ENCODE measurements around the gene CLEC10A.

CLEC10A gene

DNA sequence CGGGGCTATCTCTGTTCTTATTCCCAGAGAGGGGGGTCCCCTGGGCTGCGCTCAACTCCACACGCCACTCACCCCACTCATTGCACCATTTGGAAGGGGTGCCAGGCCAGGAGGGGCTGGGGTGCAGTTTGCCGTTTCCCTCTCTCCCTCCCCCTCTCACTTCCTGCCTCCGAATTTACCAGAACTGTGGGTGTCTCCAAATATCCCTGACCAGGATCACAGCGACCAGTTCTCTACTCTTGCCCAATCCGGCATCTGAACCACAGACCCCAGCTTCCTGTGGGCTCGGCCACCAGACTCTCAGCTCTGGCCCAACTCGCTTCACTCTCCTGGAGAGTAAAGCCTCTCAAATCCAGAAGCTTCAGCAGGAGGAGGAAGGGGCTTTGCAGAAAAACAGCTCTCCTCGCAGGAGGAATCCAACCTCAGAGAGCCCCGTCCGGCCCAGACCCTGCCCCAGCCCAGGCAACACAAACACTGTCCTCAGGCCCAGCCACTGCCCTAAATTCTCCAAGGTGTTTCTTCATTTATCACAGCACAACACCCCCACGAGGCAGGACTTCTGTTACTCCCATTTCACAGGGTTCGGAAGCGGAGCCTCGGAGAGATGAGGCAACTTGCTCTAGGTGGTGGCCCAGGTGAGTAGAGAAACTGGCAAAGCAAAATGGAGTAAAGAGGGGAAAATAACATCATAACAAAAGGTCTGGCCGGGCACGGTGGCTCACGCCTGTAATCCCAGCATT lies 35.0 kb upstream of the CLEC10A start:
- no peak overlapping the region for H3K9ac ChIP-seq (ENCODE audit: low read depth, low read length)
- H3K36me3 ChIP-seq (ENCODE audit: insufficient read depth, low read length) = no peaks in the 10 kb centered on the region
- no peak overlapping the region for H3K4me3 ChIP-seq (ENCODE audit: low read length)
- WGBS = 79% methylated on average over 19 of the region's 19 CpGs
- H3K27me3 ChIP-seq (ENCODE audit: insufficient read depth, low read length) = no peaks in the 10 kb centered on the region
- H3K27ac ChIP-seq (ENCODE audit: low read depth, low read length) = no peak overlapping the region
- H3K9me3 ChIP-seq (ENCODE audit: insufficient read depth, low read depth, low read length) = no peaks in the 10 kb centered on the region
- H3K4me1 ChIP-seq (ENCODE audit: insufficient read depth, low read length) = no peaks in the 10 kb centered on the region

DNA sequence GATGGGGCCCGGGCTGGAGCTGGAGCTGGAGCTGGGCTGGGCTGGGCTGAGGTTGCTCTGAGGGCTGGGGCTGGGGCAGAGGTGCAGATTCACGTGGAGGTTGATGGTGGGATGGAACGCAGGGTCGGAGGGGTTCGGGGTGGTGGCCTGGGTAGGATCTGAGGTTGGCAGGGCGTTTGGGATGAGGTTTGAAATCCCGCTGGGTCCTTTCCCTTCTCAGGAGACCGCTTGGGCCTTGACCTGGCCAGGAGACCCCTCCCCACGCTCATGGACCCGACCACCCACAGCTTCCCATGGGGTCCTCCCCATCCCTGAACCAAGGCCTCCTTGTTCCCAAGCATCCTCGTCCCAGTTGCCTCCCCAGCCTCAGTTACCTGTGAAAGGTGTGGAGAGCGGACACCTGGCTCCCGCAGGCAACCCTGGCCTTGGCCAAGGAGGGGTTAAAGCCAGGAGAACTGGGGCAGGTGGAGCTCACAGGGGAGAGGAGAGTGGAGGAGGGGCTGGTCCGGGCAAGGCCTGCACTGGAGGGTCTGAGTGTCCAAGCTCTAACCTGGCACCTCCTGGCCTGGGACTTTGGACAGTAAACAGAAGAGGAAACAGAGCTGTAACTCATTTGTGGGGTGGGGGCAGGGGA lies 34.3 kb upstream of the CLEC10A start, which contains the start of gene ASGR2:
Gene ASGR2, minus strand, starts transcription at position 582 of the 634 bp plus-strand sequence. CDS start 582 bp downstream, outside the sequence.
- Histone ChIP-seq H3K27ac (ENCODE audit: low read depth, low read length) (no peak within 1 kb of the TSS), H3K36me3 (ENCODE audit: insufficient read depth, low read length) (no peaks in the 10 kb centered on the region), H3K9me3 (ENCODE audit: insufficient read depth, low read depth, low read length) (no peaks in the 10 kb centered on the region), H3K9ac (ENCODE audit: low read depth, low read length) (no peak within 1 kb of the TSS), H3K4me1 (ENCODE audit: insufficient read depth, low read length) (no peaks in the 10 kb centered on the region), H3K4me3 (ENCODE audit: low read length) (no peak within 1 kb of the TSS), H3K27me3 (ENCODE audit: insufficient read depth, low read length) (no peaks in the 10 kb centered on the region)
- 89% methylated on average over 14 of the region's 14 CpGs for WGBS

DNA sequence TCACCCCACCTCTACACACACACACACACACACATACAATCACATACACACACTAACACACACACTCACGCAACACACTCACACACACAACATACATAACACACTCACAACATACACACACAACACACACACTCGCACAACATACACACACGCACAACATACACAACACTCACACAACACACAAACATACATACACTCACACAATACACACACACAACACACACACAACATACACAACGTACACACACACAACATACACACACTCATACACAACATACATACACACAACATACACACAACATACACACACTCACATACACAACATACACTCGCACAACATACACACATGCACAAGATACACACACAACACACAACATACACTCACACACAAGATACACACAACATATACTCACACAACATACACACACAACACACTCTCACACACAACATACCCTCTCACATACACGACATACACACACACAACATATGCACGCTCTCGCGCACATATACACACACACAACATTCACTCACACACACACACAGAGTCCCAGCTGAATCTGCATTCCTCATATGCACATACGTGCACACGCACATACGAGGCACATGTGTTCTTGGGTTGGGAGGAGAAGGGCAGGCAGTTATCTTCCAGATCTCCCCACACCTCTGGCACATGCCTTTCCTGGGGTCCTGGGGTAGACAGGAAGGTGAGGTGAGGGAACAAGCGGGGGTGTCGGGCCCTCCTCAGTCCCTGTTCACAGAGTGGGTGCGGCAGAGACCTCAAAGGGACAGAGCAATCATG lies 33.4 kb upstream of the CLEC10A start:
- no peak overlapping the region for H3K27ac ChIP-seq (ENCODE audit: low read depth, low read length)
- H3K36me3 ChIP-seq (ENCODE audit: insufficient read depth, low read length) = no peaks in the 10 kb centered on the region
- no peak overlapping the region for H3K9ac ChIP-seq (ENCODE audit: low read depth, low read length)
- H3K4me3 ChIP-seq (ENCODE audit: low read length) = no peak overlapping the region
- H3K4me1 ChIP-seq (ENCODE audit: insufficient read depth, low read length) = no peaks in the 10 kb centered on the region
- 94% methylated on average over 15 of the region's 15 CpGs for WGBS
- no peaks in the 10 kb centered on the region for H3K9me3 ChIP-seq (ENCODE audit: insufficient read depth, low read depth, low read length)
- H3K27me3 ChIP-seq (ENCODE audit: insufficient read depth, low read length) = no peaks in the 10 kb centered on the region

DNA sequence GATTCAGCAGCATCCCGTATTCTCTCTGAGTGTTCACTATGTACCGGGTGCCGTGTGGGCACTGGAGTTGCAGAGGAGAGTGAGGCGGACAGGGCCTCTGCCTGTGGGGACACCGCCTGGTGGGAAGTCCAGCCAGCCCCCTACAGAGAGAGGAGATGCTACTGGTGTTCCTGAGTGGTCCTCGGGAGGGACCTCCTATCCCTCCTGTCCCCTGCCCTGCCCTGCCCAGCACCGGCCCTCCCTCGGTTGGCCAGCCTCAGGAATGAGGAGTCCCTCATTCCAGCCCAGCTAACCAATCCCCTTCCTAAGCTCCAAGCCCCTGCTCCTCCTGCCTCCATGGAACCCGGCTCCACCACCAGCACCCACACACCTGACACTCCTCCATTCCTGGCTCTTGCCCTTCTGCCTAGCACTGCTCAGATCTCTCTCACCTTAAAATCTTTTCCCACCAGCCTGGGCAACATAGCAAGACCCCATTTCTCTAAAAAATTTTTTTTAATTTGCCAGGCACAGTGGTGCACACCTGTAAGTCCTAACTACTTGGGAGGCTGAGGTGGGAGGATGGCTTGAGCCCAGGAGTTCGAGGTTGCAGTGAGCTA lies 32.6 kb upstream of the CLEC10A start:
- Histone ChIP-seq H3K9me3 (ENCODE audit: insufficient read depth, low read depth, low read length) (no peaks in the 10 kb centered on the region), H3K27me3 (ENCODE audit: insufficient read depth, low read length) (no peaks in the 10 kb centered on the region), H3K4me1 (ENCODE audit: insufficient read depth, low read length) (no peaks in the 10 kb centered on the region), H3K4me3 (ENCODE audit: low read length) (no peak overlapping the region), H3K36me3 (ENCODE audit: insufficient read depth, low read length) (no peaks in the 10 kb centered on the region), H3K27ac (ENCODE audit: low read depth, low read length) (no peak overlapping the region), H3K9ac (ENCODE audit: low read depth, low read length) (no peak overlapping the region)
- WGBS = 79% methylated on average over 10 of the region's 10 CpGs

DNA sequence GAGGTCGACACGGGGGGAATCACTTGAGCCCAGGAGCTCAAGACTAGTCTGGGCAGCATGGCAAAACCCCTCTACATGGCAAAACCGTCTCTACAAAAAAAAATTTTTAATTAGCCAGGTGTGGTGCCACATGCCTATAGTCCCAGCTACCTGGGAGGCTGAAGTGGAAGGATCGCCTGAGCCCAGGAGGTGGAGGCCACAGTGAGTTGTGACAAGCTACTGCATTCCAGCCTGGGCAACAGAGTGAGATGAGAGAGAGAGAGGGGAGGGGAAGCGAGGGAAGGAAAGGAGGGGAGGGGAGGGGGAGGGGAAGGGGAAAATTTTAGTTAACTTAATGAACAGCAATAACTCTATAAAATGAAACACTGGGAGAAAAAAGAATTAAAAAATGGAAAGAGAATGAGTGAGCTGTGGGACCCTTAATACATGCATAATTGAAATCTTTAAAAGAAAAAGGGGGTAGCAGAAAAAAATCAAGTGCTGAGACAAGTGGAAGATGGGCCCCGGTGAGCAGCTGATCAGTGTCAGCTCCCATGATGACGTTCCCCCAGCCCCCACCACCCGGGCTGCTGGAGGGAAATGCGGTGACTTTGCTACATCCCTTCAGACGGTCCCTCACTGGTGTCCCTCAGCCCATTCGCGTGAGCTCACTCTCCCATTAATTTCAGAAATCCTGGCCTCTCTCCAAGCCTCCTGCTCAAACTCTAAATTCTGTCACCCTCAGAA lies 31.9 kb upstream of the CLEC10A start:
- no peaks in the 10 kb centered on the region for H3K36me3 ChIP-seq (ENCODE audit: insufficient read depth, low read length)
- no peak overlapping the region for H3K4me3 ChIP-seq (ENCODE audit: low read length)
- WGBS = 74% methylated on average over 11 of the region's 12 CpGs
- no peak overlapping the region for H3K27ac ChIP-seq (ENCODE audit: low read depth, low read length)
- no peak overlapping the region for H3K9ac ChIP-seq (ENCODE audit: low read depth, low read length)
- no peaks in the 10 kb centered on the region for H3K4me1 ChIP-seq (ENCODE audit: insufficient read depth, low read length)
- H3K9me3 ChIP-seq (ENCODE audit: insufficient read depth, low read depth, low read length) = no peaks in the 10 kb centered on the region
- H3K27me3 ChIP-seq (ENCODE audit: insufficient read depth, low read length) = no peaks in the 10 kb centered on the region

DNA sequence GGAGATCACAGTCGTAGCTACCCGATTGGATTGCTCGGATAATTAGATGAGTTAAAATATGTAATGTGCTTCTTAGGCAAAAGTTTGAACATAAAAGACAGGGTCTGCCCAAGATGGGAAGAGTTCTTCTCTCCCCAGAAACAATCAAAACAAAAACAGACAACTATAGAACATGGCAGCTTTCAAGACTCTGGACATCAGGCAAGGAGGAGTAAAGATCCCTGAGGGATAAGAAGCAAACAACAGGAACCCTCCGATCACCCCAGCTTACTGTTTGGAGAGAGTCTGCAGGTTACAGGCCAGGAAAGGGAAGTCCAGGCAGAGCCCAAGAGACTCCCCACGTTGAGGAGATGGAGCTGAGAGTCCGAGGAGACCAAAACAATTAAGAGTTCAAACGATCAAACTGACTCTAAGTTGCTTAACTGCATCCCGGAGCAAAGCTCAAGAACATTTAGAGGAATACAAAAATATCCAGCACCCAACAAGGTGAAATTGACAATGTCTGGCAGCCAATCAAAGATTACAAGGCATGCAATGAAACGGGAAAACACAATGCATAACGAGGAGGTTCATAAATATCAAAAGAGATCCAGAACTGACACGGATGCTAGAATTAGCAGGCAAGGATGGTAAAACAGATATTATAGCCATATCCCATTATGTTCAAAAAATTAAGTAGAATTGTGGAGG lies 30.7 kb upstream of the CLEC10A start:
- H3K27ac ChIP-seq (ENCODE audit: low read depth, low read length) = no peak overlapping the region
- WGBS = 73% methylated on average over 11 of the region's 11 CpGs
- no peaks in the 10 kb centered on the region for H3K4me1 ChIP-seq (ENCODE audit: insufficient read depth, low read length)
- H3K36me3 ChIP-seq (ENCODE audit: insufficient read depth, low read length) = no peaks in the 10 kb centered on the region
- H3K9me3 ChIP-seq (ENCODE audit: insufficient read depth, low read depth, low read length) = no peaks in the 10 kb centered on the region
- H3K27me3 ChIP-seq (ENCODE audit: insufficient read depth, low read length) = no peaks in the 10 kb centered on the region
- H3K9ac ChIP-seq (ENCODE audit: low read depth, low read length) = no peak overlapping the region
- no peak overlapping the region for H3K4me3 ChIP-seq (ENCODE audit: low read length)

DNA sequence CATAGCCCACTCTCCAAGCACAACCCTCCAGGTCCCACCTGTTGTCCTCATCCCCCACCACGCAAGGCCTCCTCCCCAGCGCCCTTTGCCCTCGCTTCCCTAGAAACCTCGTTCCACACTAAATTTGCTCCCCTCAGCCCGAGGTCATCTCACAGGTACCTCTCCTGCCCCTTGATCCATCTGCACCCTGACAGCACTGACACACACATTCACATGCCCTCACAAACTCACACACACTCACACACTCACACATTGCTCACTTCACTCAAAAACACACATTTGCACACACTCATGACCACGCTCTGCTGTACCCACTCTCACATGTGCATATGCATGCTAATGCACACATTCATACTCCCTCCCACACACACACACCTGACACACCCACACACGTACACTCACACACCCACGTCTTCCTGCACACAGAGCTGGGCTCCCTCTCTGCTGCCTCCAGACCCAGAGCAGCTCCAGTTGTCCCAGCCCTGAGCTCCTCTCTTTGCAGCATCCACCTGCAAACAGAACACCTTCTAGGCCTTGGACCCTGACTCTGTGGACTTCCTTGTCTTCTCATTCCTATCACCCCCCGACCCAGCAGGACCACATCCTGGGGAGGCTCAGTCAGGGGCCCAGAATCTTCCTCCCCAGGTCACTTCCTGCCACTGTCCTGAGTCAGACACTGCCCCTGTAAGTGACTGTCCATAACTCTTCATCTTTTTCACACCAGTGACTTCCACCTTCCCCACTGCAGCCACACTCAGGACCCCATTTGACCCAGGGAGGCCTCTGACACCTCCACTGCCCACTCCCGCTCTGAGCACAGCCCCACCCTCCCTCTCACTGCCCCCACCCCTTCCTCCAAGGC lies 29.6 kb upstream of the CLEC10A start:
- H3K9me3 ChIP-seq (ENCODE audit: insufficient read depth, low read depth, low read length) = no peaks in the 10 kb centered on the region
- 86% methylated on average over 10 of the region's 10 CpGs for WGBS
- H3K36me3 ChIP-seq (ENCODE audit: insufficient read depth, low read length) = no peaks in the 10 kb centered on the region
- no peak overlapping the region for H3K27ac ChIP-seq (ENCODE audit: low read depth, low read length)
- H3K27me3 ChIP-seq (ENCODE audit: insufficient read depth, low read length) = no peaks in the 10 kb centered on the region
- H3K9ac ChIP-seq (ENCODE audit: low read depth, low read length) = no peak overlapping the region
- H3K4me1 ChIP-seq (ENCODE audit: insufficient read depth, low read length) = no peaks in the 10 kb centered on the region
- no peak overlapping the region for H3K4me3 ChIP-seq (ENCODE audit: low read length)

- Histone ChIP-seq H3K9ac (ENCODE audit: low read depth, low read length) (no peak overlapping the region), H3K4me1 (ENCODE audit: insufficient read depth, low read length) (no peaks in the 10 kb centered on the region), H3K27ac (ENCODE audit: low read depth, low read length) (no peak overlapping the region), H3K36me3 (ENCODE audit: insufficient read depth, low read length) (no peaks in the 10 kb centered on the region), H3K27me3 (ENCODE audit: insufficient read depth, low read length) (no peaks in the 10 kb centered on the region), H3K4me3 (ENCODE audit: low read length) (no peak overlapping the region), H3K9me3 (ENCODE audit: insufficient read depth, low read depth, low read length) (no peaks in the 10 kb centered on the region)
- WGBS = 91% methylated on average over 9 of the region's 9 CpGs
These were observed 28.9 kb upstream of the CLEC10A start for GRCh38 chr17:7108981-7109380.

DNA sequence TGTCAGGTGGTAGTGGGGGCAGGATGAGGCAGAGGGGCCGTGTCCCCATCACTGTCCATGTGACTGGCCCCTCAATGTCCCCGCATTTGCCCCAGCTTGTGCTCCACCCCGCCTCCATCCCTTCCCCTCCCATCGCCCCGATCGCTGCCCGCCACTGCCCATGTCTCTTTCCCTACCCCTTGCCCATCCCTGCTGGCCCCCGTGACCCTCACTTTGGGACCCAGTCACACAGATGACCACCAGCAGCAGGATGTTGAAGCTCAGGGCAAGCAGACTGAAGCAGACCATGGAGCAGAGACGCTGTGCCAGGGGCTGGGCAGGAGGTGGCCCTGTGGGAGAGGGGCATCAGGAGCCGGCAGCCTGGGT lies 28.5 kb upstream of the CLEC10A start:
- Histone ChIP-seq H3K9ac (ENCODE audit: low read depth, low read length) (no peak overlapping the region), H3K4me1 (ENCODE audit: insufficient read depth, low read length) (no peaks in the 10 kb centered on the region)
- 94% methylated on average over 10 of the region's 10 CpGs for WGBS

More for the DNA sequence above, 28.5 kb upstream of the CLEC10A start:
- no peaks in the 10 kb centered on the region for H3K27me3 ChIP-seq (ENCODE audit: insufficient read depth, low read length)
- no peak overlapping the region for H3K27ac ChIP-seq (ENCODE audit: low read depth, low read length)
- no peaks in the 10 kb centered on the region for H3K9me3 ChIP-seq (ENCODE audit: insufficient read depth, low read depth, low read length)
- H3K4me3 ChIP-seq (ENCODE audit: low read length) = no peak overlapping the region
- H3K36me3 ChIP-seq (ENCODE audit: insufficient read depth, low read length) = no peaks in the 10 kb centered on the region
